Measurements from ENCODE around the gene CIRBP.

The CIRBP gene

GRCh38 chr19:1230783-1231489 is 38.2 kb upstream of the CIRBP start:
- H3K27ac ChIP-seq, result peak overlapping the region; percentile 3; the same call in 1 of the 2 replicates
- TF ChIP-seq CTCF (conservative IDR thresholded peaks at IDR 0.05; ENCODE audit: low read depth), result no peak
- ChIA-PET POLR2A (ENCODE audit: low non-redundant PET) (no interaction called here), CTCF (interaction anchor here (1.4 kb wide), 1 partner anchor 10 kb away, joined by 3 read pairs; no protein-coding TSS in a partner anchor)
- no peak for DNase-seq (ENCODE audit: low spot score)

- peak overlapping the region; percentile 77 for H3K27ac ChIP-seq
- no peak for TF ChIP-seq CTCF (conservative IDR thresholded peaks at IDR 0.05; ENCODE audit: low read depth)
- ChIA-PET POLR2A (ENCODE audit: low non-redundant PET) (interaction anchor here (0.7 kb wide), 1 partner anchor 37 kb away, joined by 4 read pairs; no protein-coding TSS in a partner anchor), CTCF (interaction anchor here (0.5 to 1.8 kb wide), 8 partner anchors 9 to 56 kb away, joined by 3 to 8 read pairs (median 4); no protein-coding TSS in a partner anchor)
- no peak for DNase-seq (ENCODE audit: low spot score)
Observed at GRCh38 chr19:1231729-1232637, 37.1 kb upstream of the CIRBP start.

- CTCF ChIA-PET, result interaction anchor here (0.5 to 1.8 kb wide), 4 partner anchors 8 to 26 kb away, joined by 3 to 7 read pairs (median 4); no protein-coding TSS in a partner anchor
- H3K27ac ChIP-seq, result peak overlapping the region; percentile 77
- DNase-seq (ENCODE audit: low spot score), result peak; percentile 39
- no peak for TF ChIP-seq CTCF (conservative IDR thresholded peaks at IDR 0.05; ENCODE audit: low read depth)
- POLR2A ChIA-PET (ENCODE audit: low non-redundant PET), result interaction anchor here (0.7 kb wide), 1 partner anchor 36 kb away, joined by 4 read pairs; no protein-coding TSS in a partner anchor
Observed at GRCh38 chr19:1232652-1233072, 36.5 kb upstream of the CIRBP start.

- H3K27ac ChIP-seq, result peak overlapping the region; percentile 77
- no peak for TF ChIP-seq CTCF (conservative IDR thresholded peaks at IDR 0.05; ENCODE audit: low read depth)
- POLR2A ChIA-PET (ENCODE audit: low non-redundant PET), result no interaction called here
- no peak for DNase-seq (ENCODE audit: low spot score)
- CTCF ChIA-PET, result interaction anchor here (1.0 to 1.8 kb wide), 2 partner anchors 11 to 19 kb away, joined by 3 to 7 read pairs; no protein-coding TSS in a partner anchor
Observed at GRCh38 chr19:1233115-1233667, 35.9 kb upstream of the CIRBP start.

- POLR2A ChIA-PET (ENCODE audit: low non-redundant PET), result no interaction called here
- H3K27ac ChIP-seq, result peak overlapping the region; percentile 77
- CTCF ChIA-PET, result no interaction called here
- no peak for TF ChIP-seq CTCF (conservative IDR thresholded peaks at IDR 0.05; ENCODE audit: low read depth)
- DNase-seq (ENCODE audit: low spot score), result no peak
Observed at GRCh38 chr19:1234051-1234954, 34.8 kb upstream of the CIRBP start.

Measured in RWPE1 (cell line).